HCT116 (cell line): ENCODE results near the gene SMOC1. TPM values are rescaled to one million over a fixed set of nuclear protein-coding genes. Genes with fewer than 3 reads are reported as not detected.

Experiments
- ATAC-seq: fragments of 200-7000 bp; cut with Tn5 transposase; 2 replicates; pipeline ENCODE4 v1.9.1; 2020; ENCODE audit warnings: mild to moderate bottlenecking, moderate library complexity
- BruUV-seq: library from RNA; stranded (reverse); fragments of 400-500 nt; replicated peaks from 2 replicates; lab custom pipeline; 2021; lab: Mats Ljungman, UMichigan
- CTCF ChIA-PET: fragments of 300-600 bp; sonication (Branson Sonifier 250); formaldehyde crosslinking; loops from one replicate; lab custom pipeline; 2021; ENCODE audit warnings: antibody characterized with exemption; lab: Charles Lee
- POLR2A ChIA-PET: fragments of 300-600, 350-600 bp; sonication (Branson Sonifier 250); formaldehyde crosslinking; loops from one replicate; lab custom pipeline; 2021; ENCODE audit warnings: antibody characterized with exemption; lab: Charles Lee
- RAD21 ChIA-PET, 2 experiments: fragments of 300-600 bp; sonication (Branson Sonifier 250); formaldehyde crosslinking; loops; one replicate each; lab custom pipeline; 2023; ENCODE audit warnings: low total read pairs in 2 of 2; ENCODE audit not compliant: uncharacterized antibody in 2 of 2, unreplicated experiment in 2 of 2, low non-redundant PET in 1 of 2; lab: Charles Lee
- DNase-seq: peaks from one replicate; pipeline ENCODE4 v3.0.0-alpha.2; 2010; ENCODE audit warnings: low read depth, low spot score
- H2AFZ ChIP-seq: fragments of 200-600 bp; shearing (Covaris generic), sonication (generic); 2 replicates; pipeline ENCODE4 v1.6.1; 2017; ENCODE audit warnings: low read depth, mixed run types, mixed read lengths, antibody characterized with exemption, low read length; ENCODE audit not compliant: poor library complexity, severe bottlenecking
- H3K27ac ChIP-seq: 2 replicates; pipeline ENCODE4 v1.5.1; 2012; ENCODE audit warnings: low read depth, low read length
- H3K27me3 ChIP-seq: fragments of 200-600 bp; sonication (generic); 2 replicates; pipeline ENCODE4 v1.6.1; 2016; ENCODE audit warnings: mixed run types, low read length, mixed read lengths; ENCODE audit not compliant: insufficient read depth
- H3K36me3 ChIP-seq, 2 experiments: fragments of 200-500 bp in 1 of 2; fragments of 200-600 bp in 1 of 2; sonication (Bioruptor generic) in 1 of 2; sonication (generic) in 1 of 2; 2 replicates each; pipeline versions ENCODE4 v1.5.1 to v1.6.1; 2014 to 2016; ENCODE audit warnings: low read length in 2 of 2, inconsistent platforms in 1 of 2, mixed read lengths in 1 of 2, mixed run types in 1 of 2; ENCODE audit not compliant: insufficient read depth in 2 of 2, control insufficient read depth in 1 of 2
- H3K4me1 ChIP-seq, 2 experiments: fragments of 200-600 bp in 1 of 2; sonication (generic) in 1 of 2; 2 replicates each; pipeline versions ENCODE4 v1.5.1 to v1.6.1; 2012 to 2017; ENCODE audit warnings: low read length in 2 of 2, inconsistent platforms in 1 of 2, mild to moderate bottlenecking in 1 of 2, mixed read lengths in 1 of 2, mixed run types in 1 of 2, moderate library complexity in 1 of 2; ENCODE audit not compliant: insufficient read depth in 2 of 2, control insufficient read depth in 1 of 2
- H3K4me2 ChIP-seq: fragments of 200-600 bp; sonication (generic); 2 replicates; pipeline ENCODE4 v1.6.1; 2017; ENCODE audit warnings: mixed run types, low read length, mixed read lengths
- H3K4me3 ChIP-seq, 2 experiments: fragments of 200-600 bp in 1 of 2; sonication (generic) in 1 of 2; replicated peaks in 1 of 2; 2 replicates each; pipeline ENCODE4 v1.5.1; 2011 to 2016; ENCODE audit warnings: low read length in 2 of 2, control low read depth in 1 of 2, low read depth in 1 of 2, mild to moderate bottlenecking in 1 of 2, mixed read lengths in 1 of 2, mixed run types in 1 of 2
- H3K79me2 ChIP-seq: fragments of 200-600 bp; sonication (generic); 2 replicates; pipeline ENCODE4 v1.6.1; 2017; ENCODE audit warnings: mild to moderate bottlenecking, mixed run types, low read length, moderate library complexity, mixed read lengths; ENCODE audit not compliant: insufficient read depth
- H3K9ac ChIP-seq: fragments of 200-600 bp; sonication (generic); 2 replicates; pipeline ENCODE4 v1.6.1; 2016; ENCODE audit warnings: low read length, mixed read lengths
- H3K9me2 ChIP-seq: fragments of 200-600 bp; sonication (generic), shearing (Covaris generic); 2 replicates; pipeline ENCODE4 v1.6.1; 2017; ENCODE audit warnings: mixed run types, mild to moderate bottlenecking, moderate library complexity; ENCODE audit not compliant: insufficient read depth
- H3K9me3 ChIP-seq, 2 experiments: fragments of 200-500 bp in 1 of 2; fragments of 200-600 bp in 1 of 2; sonication (Bioruptor generic) in 1 of 2; sonication (generic) in 1 of 2; 2 replicates each; pipeline ENCODE4 v1.6.1; 2014 to 2017; ENCODE audit warnings: low read length in 2 of 2, mixed read lengths in 2 of 2, inconsistent platforms in 1 of 2, low read depth in 1 of 2, mild to moderate bottlenecking in 1 of 2, mixed run types in 1 of 2, moderate library complexity in 1 of 2; ENCODE audit not compliant: control insufficient read depth in 1 of 2, insufficient read depth in 1 of 2
- H4K20me1 ChIP-seq: fragments of 200-600 bp; sonication (generic), shearing (Covaris generic); 2 replicates; pipeline ENCODE4 v1.6.1; 2017; ENCODE audit warnings: mixed run types, mild to moderate bottlenecking, moderate library complexity; ENCODE audit not compliant: insufficient read depth
- ATF3 ChIP-seq: IDR thresholded peaks from 2 replicates; pipeline ENCODE4 v1.6.1; 2012
- CBX3 ChIP-seq: IDR thresholded peaks from 2 replicates; pipeline ENCODE4 v1.6.1; 2012; ENCODE audit warnings: low read depth
- EZH2 ChIP-seq: fragments of 200-600 bp; sonication (generic); IDR thresholded peaks from 2 replicates; pipeline ENCODE4 v1.6.1; 2017; ENCODE audit warnings: antibody characterized with exemption, mixed run types
- SP1 ChIP-seq: IDR thresholded peaks from 2 replicates; pipeline ENCODE4 v1.6.1; 2012; ENCODE audit warnings: low read depth
- TCF7L2 ChIP-seq: IDR thresholded peaks from 2 replicates; pipeline ENCODE4 v1.7.0; 2011; ENCODE audit warnings: borderline replicate concordance, inconsistent platforms; ENCODE audit not compliant: insufficient read depth, insufficient read length; ENCODE audit errors: extremely low read depth
- ZBTB33 ChIP-seq: IDR thresholded peaks from 2 replicates; pipeline ENCODE4 v1.6.1; 2011; ENCODE audit warnings: mild to moderate bottlenecking, low read length, moderate library complexity; ENCODE audit not compliant: insufficient replicate concordance; ENCODE audit errors: extremely low read depth
- ZFX ChIP-seq: fragments of 450-650 bp; IDR thresholded peaks from 2 replicates; pipeline ENCODE4 v1.6.1; 2017
- intact Hi-C: fragments of 100-400 bp; cut with micrococcal nuclease; formaldehyde crosslinking; loops from 2 replicates; pipeline ENCODE4 v1.10.0; 2022
- total RNA-seq: library from RNA; stranded (reverse); gene quantifications from one replicate; pipeline ENCODE4 v1.2.1, GENCODE V29; 2021; ENCODE audit not compliant: unreplicated experiment

The SMOC1 gene
- total RNA-seq, 1 experiment from 2014 or later: not detected

GRCh38 chr14:69945347-69945746, 66.1 kb downstream of the SMOC1 start:
- no peaks in the 10 kb centered on the region for H3K9me2 ChIP-seq
- intact Hi-C loops: no loop called here
- peaks cover 58% of the 10 kb centered on the region for H3K27me3 ChIP-seq
- H3K79me2 ChIP-seq: no peaks in the 10 kb centered on the region
- BruUV-seq: no TSS peak
- DNase-seq (no peak), ATAC-seq (no peak)
- H3K27ac ChIP-seq: no peak overlapping the region
- H3K9me3 ChIP-seq: no peaks in the 10 kb centered on the region
- ChIA-PET POLR2A (no interaction called here), RAD21 (no interaction called here), CTCF (no interaction called here)
- H4K20me1 ChIP-seq: no peaks in the 10 kb centered on the region
- TF ChIP-seq CBX3: no peak
- no peak overlapping the region for H3K4me2 ChIP-seq
- H3K36me3 ChIP-seq: no peaks in the 10 kb centered on the region
- no peak overlapping the region for H3K9ac ChIP-seq
- no peak overlapping the region for H2AFZ ChIP-seq
- no peak overlapping the region for H3K4me3 ChIP-seq
- H3K4me1 ChIP-seq: no peaks in the 10 kb centered on the region

- no peak overlapping the region for H3K4me2 ChIP-seq
- TF ChIP-seq CBX3 (no peak), ZBTB33 (no peak), ZFX (no peak), EZH2 (no peak), ATF3 (no peak), TCF7L2 (no peak), SP1 (no peak)
- H2AFZ ChIP-seq: no peak overlapping the region
- no peaks in the 10 kb centered on the region for H3K9me3 ChIP-seq
- H3K4me1 ChIP-seq: no peaks in the 10 kb centered on the region
- no peak overlapping the region for H3K4me3 ChIP-seq
- no TSS peak for BruUV-seq
- intact Hi-C loops: no loop called here
- POLR2A ChIA-PET: no interaction called here
- RAD21 ChIA-PET: no interaction called here
- no peaks in the 10 kb centered on the region for H4K20me1 ChIP-seq
- no peak overlapping the region for H3K9ac ChIP-seq
- H3K27me3 ChIP-seq: peaks cover 53% of the 10 kb centered on the region
- H3K79me2 ChIP-seq: no peaks in the 10 kb centered on the region
- no peak overlapping the region for H3K27ac ChIP-seq
- H3K9me2 ChIP-seq: no peaks in the 10 kb centered on the region
- ATAC-seq (no peak), DNase-seq (no peak)
- no peaks in the 10 kb centered on the region for H3K36me3 ChIP-seq
- CTCF ChIA-PET: no interaction called here
Observed at GRCh38 chr14:69945912-69946311, 66.7 kb downstream of the SMOC1 start.
